Heart right ventricle (tissue), 16 donors: Measurements from ENCODE around the gene PKIB. TPM values are rescaled to one million over a fixed set of nuclear protein-coding genes. Genes with fewer than 3 reads are reported as not detected.

Experiments
- ATAC-seq, 8 donors: fragments of 200-7000 bp; cut with Tn5 transposase; one replicate each; pipeline ENCODE4 v1.9.1; 2020; ENCODE audit warnings: mild to moderate bottlenecking in 8 of 8, moderate library complexity in 8 of 8, moderate number of reproducible peaks in 1 of 8
- DNase-seq, 2 donors: peaks; one replicate each; pipeline ENCODE4 v3.0.0-alpha.2; 2020
- H3K27ac ChIP-seq, 10 donors: fragments of 200-600 bp; sonication (generic) in 2 of 10; one replicate each; pipeline versions ENCODE4 v1.5.0 to v1.8.0; 2020 to 2022; ENCODE audit warnings: mild to moderate bottlenecking in 3 of 10
- H3K27me3 ChIP-seq, 7 donors: fragments of 200-600 bp; one replicate each; pipeline ENCODE4 v1.8.0; 2021 to 2022; ENCODE audit warnings: mild to moderate bottlenecking in 2 of 7
- H3K36me3 ChIP-seq, 9 donors: fragments of 200-600 bp; sonication (generic) in 1 of 9; one replicate each; pipeline versions ENCODE4 v1.5.0 to v1.8.0; 2020 to 2022; ENCODE audit warnings: mild to moderate bottlenecking in 2 of 9
- H3K4me1 ChIP-seq, 9 donors: fragments of 200-600 bp; sonication (generic) in 1 of 9; one replicate each; pipeline versions ENCODE4 v1.5.0 to v1.8.0; 2020 to 2022; ENCODE audit warnings: mild to moderate bottlenecking in 4 of 9
- H3K4me3 ChIP-seq, 10 donors: fragments of 200-600 bp; sonication (generic) in 2 of 10; one replicate each; pipeline versions ENCODE4 v1.5.0 to v1.8.0; 2020 to 2022; ENCODE audit warnings: mild to moderate bottlenecking in 7 of 10, moderate library complexity in 2 of 10
- H3K9me3 ChIP-seq, 11 donors: fragments of 200-600 bp in 10 of 11; sonication (generic) in 2 of 11; one replicate each; pipeline versions ENCODE4 v1.5.0 to v1.8.0; 2013 to 2022; ENCODE audit warnings: mild to moderate bottlenecking in 2 of 11, control low read depth in 1 of 11, moderate library complexity in 1 of 11
- WGBS, 2 donors: extraction: QIAGEN DNeasy Blood & Tissue Kit; methylation state at CpG; one replicate each; pipeline ENCODE4 v1.1.7; 2013; ENCODE audit warnings: inconsistent platforms in 1 of 2; 5-methylcytosine and 5-hydroxymethylcytosine counted together
- intact Hi-C, 10 donors: fragments of 100-400 bp; cut with DNase I; formaldehyde crosslinking; loops; one replicate each; pipeline versions ENCODE4 v1.11.1 to v1.14.2; 2022
- polyA plus RNA-seq, 2 donors: library from polyadenylated mRNA; stranded (reverse); fragments of 200-250 nt; gene quantifications; one replicate each; pipeline ENCODE4 v1.2.3, GENCODE V29; 2013
- total RNA-seq, 10 donors: library from RNA; stranded (reverse); fragmentation: NEBNext Ultra II Directional in 3 of 10; extraction: Animal tissue kit (Norgen Biotek cat#: 25700) in 3 of 10; gene quantifications; one replicate each; pipeline versions ENCODE4 v1.2.1 to v1.2.4, GENCODE V29; 2021 to 2023
- TF ChIP-seq, protein P1 (sequence below), 9 donors: fragments of 200-600 bp; sonication (generic) in 2 of 9; IDR thresholded peaks; one replicate each; pipeline versions ENCODE4 v1.5.0 to v1.8.0; 2021 to 2022; ENCODE audit warnings: antibody characterized with exemption in 9 of 9, mild to moderate bottlenecking in 5 of 9, moderate library complexity in 1 of 9
- donor health status: Arrhythmogenic right ventricular cardiomyopathy.
- donor health status: ischemic (EF 13 %, LVEDD 7.1; RV severe dilation, severe dysfunction).
- donor health status: healthy with polysubstance abuse.
- donor health status: DM: no; HTN: yes; CAD: no.
- donor health status: DM: no; HTN: no; CAD: no.
- donor health status: ischemic (EF 25% LVEDD 6.9; RV normal size, moderate dysfunction).
- donor health status: ischemic (EF 25% LVEDD 5.7; RV mildly dilated, moderate dysfunction).
- donor health status: healthy.
- donor health status: DM: yes; HTN: yes; CAD: no.
- donor health status: Ischemic cardiomyopathy.
- donor health status: ischemic (EF 35%, LVEDD 5.7; RV mildly dilated, moderate dysfunction).
- donor health status: nonischemic (EF 11% LVEDD 7.7; RV severe dilation, severe dysfunction).
- donor health status: DM: yes; HTN: yes; CAD: no.
- donor health status: PGD.
- donor health status: ischemic (EF 29% LVEDD 5.4; RV normal size, mild dysfunction).
- donor health status: nonischemic (EF 23%, LVEDD 6.1; RV moderate dilation, normal function).

Gene PKIB
- total and polyA plus RNA-seq, 12 donors: 0.26 to 0.96 (median 0.38) TPM; not detected in 4

DNA sequence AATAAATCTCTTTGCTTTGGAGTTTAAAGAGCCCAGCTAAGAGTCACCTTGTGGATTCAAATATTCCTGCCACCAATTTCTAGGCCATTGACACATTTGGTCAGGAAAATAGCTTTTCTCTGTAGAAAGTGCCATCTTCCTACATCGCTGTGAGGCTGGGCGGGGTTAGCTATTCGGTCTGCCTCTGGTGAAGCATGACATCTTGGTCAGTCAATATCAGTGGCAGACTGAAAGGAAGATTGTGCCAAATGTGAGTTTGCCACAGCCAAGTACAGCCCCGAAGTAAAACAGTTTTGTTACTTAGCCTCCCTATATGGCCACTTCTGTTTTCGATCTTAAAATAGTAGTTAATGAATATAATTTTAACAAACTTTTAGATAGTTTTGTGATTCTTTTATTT is 103.9 kb downstream of the PKIB start:
- TF ChIP-seq, protein P1, sequence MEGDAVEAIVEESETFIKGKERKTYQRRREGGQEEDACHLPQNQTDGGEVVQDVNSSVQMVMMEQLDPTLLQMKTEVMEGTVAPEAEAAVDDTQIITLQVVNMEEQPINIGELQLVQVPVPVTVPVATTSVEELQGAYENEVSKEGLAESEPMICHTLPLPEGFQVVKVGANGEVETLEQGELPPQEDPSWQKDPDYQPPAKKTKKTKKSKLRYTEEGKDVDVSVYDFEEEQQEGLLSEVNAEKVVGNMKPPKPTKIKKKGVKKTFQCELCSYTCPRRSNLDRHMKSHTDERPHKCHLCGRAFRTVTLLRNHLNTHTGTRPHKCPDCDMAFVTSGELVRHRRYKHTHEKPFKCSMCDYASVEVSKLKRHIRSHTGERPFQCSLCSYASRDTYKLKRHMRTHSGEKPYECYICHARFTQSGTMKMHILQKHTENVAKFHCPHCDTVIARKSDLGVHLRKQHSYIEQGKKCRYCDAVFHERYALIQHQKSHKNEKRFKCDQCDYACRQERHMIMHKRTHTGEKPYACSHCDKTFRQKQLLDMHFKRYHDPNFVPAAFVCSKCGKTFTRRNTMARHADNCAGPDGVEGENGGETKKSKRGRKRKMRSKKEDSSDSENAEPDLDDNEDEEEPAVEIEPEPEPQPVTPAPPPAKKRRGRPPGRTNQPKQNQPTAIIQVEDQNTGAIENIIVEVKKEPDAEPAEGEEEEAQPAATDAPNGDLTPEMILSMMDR (IDR thresholded peaks at IDR 0.05): no peak
- 81 to 84% methylated on average over 5 of the region's 5 CpGs for WGBS, 2 donors
- no peaks in the 10 kb centered on the region for H3K36me3 ChIP-seq
- H3K27ac ChIP-seq: no peak overlapping the region
- peaks cover 0 to 6% (median 0%) of the 10 kb centered on the region in 7 donors for H3K27me3 ChIP-seq
- H3K4me3 ChIP-seq: no peak overlapping the region
- ATAC-seq: no peak
- H3K9me3 ChIP-seq: no peaks in the 10 kb centered on the region
- peaks cover 0 to 20% (median 0%) of the 10 kb centered on the region in 9 donors for H3K4me1 ChIP-seq
- no peak for DNase-seq
- intact Hi-C loops: no loop called here

DNA sequence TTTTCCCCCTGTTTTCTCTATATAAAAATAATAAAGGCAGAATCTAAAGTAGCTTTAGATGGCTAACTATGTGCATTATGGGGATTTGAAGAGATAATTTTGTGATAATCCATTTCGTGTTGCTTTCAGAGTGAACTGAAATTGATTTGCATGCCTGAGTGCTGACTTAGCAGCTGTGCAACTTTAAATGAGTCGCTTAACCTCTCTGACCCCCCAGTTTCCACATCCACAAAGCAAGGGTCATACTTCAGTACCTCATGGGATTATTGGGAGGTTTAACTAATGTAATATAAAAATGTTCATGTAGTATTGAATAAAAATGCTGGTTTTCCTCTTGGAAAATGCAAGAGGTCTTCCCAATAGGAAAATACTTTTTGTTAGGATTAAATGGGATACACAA is 105.5 kb downstream of the PKIB start:
- no peaks in the 10 kb centered on the region for H3K9me3 ChIP-seq
- H3K36me3 ChIP-seq: no peaks in the 10 kb centered on the region
- no peak overlapping the region for H3K4me3 ChIP-seq
- no peak for DNase-seq
- intact Hi-C loops: no loop called here
- 66 to 80% methylated on average over 2 of the region's 2 CpGs for WGBS, 2 donors
- peaks cover 0 to 6% (median 0%) of the 10 kb centered on the region in 7 donors for H3K27me3 ChIP-seq
- ATAC-seq: no peak
- peaks cover 0 to 15% (median 0%) of the 10 kb centered on the region in 9 donors for H3K4me1 ChIP-seq
- H3K27ac ChIP-seq: no peak overlapping the region
- TF ChIP-seq, protein P1 (IDR thresholded peaks at IDR 0.05): no peak

DNA sequence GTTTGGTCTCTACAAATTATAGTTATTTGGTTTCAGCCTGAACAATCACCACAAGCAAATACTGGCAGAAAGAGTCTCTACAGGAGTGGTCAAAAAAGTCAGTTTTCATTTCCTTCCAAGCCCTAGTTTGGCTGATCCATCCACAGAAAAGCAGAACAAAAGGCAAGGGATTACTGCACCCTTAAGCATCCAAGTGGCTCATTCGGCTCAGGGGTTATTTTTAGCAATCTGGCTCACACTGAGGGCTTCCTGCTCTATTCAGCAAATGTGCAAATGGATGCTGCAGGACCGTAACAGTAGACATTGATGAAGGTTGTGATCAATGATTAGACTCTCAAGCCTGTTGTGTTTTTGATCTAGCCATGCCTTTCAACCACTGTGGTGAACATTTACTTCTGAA is 107.1 kb downstream of the PKIB start:
- Histone ChIP-seq H3K4me3 (no peak overlapping the region), H3K36me3 (no peaks in the 10 kb centered on the region), H3K9me3 (no peaks in the 10 kb centered on the region), H3K27ac (no peak overlapping the region), H3K4me1 (peaks cover 0 to 10% (median 0%) of the 10 kb centered on the region in 9 donors), H3K27me3 (peaks cover 0 to 9% (median 4%) of the 10 kb centered on the region in 7 donors)
- WGBS, 2 donors: 4 to 8% methylated on average over 2 of the region's 2 CpGs
- ATAC-seq (peak in 3 of 8 donors; percentile 20 to 56 (median 27)), DNase-seq (peak in 1 of 2 donors; percentile 8)
- intact Hi-C loops: no loop called here
- TF ChIP-seq, protein P1 (IDR thresholded peaks at IDR 0.05): no peak

DNA sequence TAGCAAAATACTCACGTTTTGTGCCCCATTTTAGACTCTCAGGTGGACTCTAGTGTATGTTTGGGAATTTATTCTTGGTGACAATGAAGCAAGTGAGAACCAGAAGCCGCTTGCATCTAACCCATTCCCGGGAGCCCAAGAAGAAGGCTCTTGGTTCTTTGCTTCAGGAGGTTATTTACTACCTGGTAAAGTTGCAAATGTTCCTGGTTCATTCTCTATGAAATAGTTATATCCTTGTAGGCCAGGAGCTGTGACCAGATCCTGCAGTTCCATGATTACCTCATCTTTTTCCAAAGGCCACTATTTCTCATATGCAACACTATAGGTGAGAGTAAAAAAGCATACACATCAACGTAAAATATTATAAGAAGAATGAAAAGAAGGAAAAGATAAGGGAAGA is 108.4 kb downstream of the PKIB start:
- WGBS, 2 donors: 76 to 82% methylated on average over 4 of the region's 4 CpGs
- no peaks in the 10 kb centered on the region for H3K9me3 ChIP-seq
- H3K27me3 ChIP-seq: peaks cover 0 to 12% (median 5%) of the 10 kb centered on the region in 7 donors
- H3K36me3 ChIP-seq: no peaks in the 10 kb centered on the region
- ATAC-seq: no peak
- DNase-seq: no peak
- intact Hi-C loops: no loop called here
- TF ChIP-seq, protein P1 (IDR thresholded peaks at IDR 0.05): no peak
- H3K4me1 ChIP-seq: peaks cover 0 to 6% (median 0%) of the 10 kb centered on the region in 9 donors
- H3K4me3 ChIP-seq: no peak overlapping the region
- H3K27ac ChIP-seq: no peak overlapping the region
